Spleen (tissue), 7 donors: ENCODE data around the gene ITGA4.

Source experiments
- CTCF ChIP-seq, 11 experiments: fragments of 200-600 bp in 7 of 11; fragments of 450-650 bp in 4 of 11; sonication (generic) in 4 of 11; IDR thresholded peaks in 8 of 11; conservative IDR thresholded peaks in 3 of 11; 1 replicate in 7 of 11; 2 replicates in 4 of 11; pipeline versions ENCODE4 v1.4.0 to v1.8.0; 2016 to 2021; ENCODE audit warnings: antibody characterized with exemption in 11 of 11, inconsistent platforms in 4 of 11, mild to moderate bottlenecking in 1 of 11
- POLR2A ChIP-seq, 3 donors: fragments of 450-650 bp; IDR thresholded peaks; one replicate each; pipeline ENCODE4 v1.5.1; 2017; ENCODE audit warnings: antibody characterized with exemption in 3 of 3, mild to moderate bottlenecking in 1 of 3
- POLR2AphosphoS5 ChIP-seq, 3 donors: sonication (generic); formaldehyde crosslinking; IDR thresholded peaks; one replicate each; pipeline ENCODE4 v1.5.1; 2017; ENCODE audit warnings: antibody characterized with exemption in 3 of 3
- donor health status: DM: no; HTN: no; CAD: no; lungs with moderate emphysema.
- donor health status: DM: no; HTN: no; CAD: no.
- donor health status: DM: no; HTN: no; CAD: no.

GRCh38 chr2:181581534-181581933, 124.3 kb downstream of the ITGA4 start:
- TF ChIP-seq CTCF (IDR thresholded peaks at IDR 0.05 in 8 of 11, conservative IDR thresholded peaks at IDR 0.05 in 3 of 11), result no peak
- TF ChIP-seq POLR2A (IDR thresholded peaks at IDR 0.05), result no peak
- no peak for TF ChIP-seq POLR2AphosphoS5 (IDR thresholded peaks at IDR 0.05)
